IPS-15b (cell line): Measurements from ENCODE around the gene LRRC14B.

ENCODE experiments used
- H3K27me3 ChIP-seq: one replicate; pipeline ENCODE4 v1.6.1; 2013; ENCODE audit warnings: low read length; ENCODE audit not compliant: control insufficient read depth, insufficient read depth
- H3K36me3 ChIP-seq: one replicate; pipeline ENCODE4 v1.6.1; 2013; ENCODE audit warnings: low read length; ENCODE audit not compliant: control insufficient read depth, insufficient read depth
- H3K4me1 ChIP-seq: one replicate; pipeline ENCODE4 v1.6.1; 2013; ENCODE audit warnings: mild to moderate bottlenecking, low read length; ENCODE audit not compliant: control insufficient read depth, insufficient read depth
- H3K4me3 ChIP-seq: one replicate; pipeline ENCODE4 v1.5.1; 2013; ENCODE audit warnings: low read depth, low read length
- H3K9ac ChIP-seq: one replicate; pipeline ENCODE4 v1.6.1; 2013; ENCODE audit warnings: low read depth, mild to moderate bottlenecking, low read length
- H3K9me3 ChIP-seq: one replicate; pipeline ENCODE4 v1.6.1; 2013; ENCODE audit warnings: mild to moderate bottlenecking, low read length; ENCODE audit not compliant: control insufficient read depth, insufficient read depth

LRRC14B gene

GRCh38 chr5:198516-199196 is 7.4 kb downstream of the LRRC14B start:
- Histone ChIP-seq H3K9ac (no peak overlapping the region), H3K9me3 (no peaks in the 10 kb centered on the region), H3K4me1 (no peaks in the 10 kb centered on the region), H3K4me3 (no peak overlapping the region), H3K36me3 (peaks cover 7% of the 10 kb centered on the region), H3K27me3 (no peaks in the 10 kb centered on the region)

GRCh38 chr5:199197-199949 is 8.1 kb downstream of the LRRC14B start:
- Histone ChIP-seq H3K27me3 (no peaks in the 10 kb centered on the region), H3K9ac (no peak overlapping the region), H3K4me1 (no peaks in the 10 kb centered on the region)

DNA sequence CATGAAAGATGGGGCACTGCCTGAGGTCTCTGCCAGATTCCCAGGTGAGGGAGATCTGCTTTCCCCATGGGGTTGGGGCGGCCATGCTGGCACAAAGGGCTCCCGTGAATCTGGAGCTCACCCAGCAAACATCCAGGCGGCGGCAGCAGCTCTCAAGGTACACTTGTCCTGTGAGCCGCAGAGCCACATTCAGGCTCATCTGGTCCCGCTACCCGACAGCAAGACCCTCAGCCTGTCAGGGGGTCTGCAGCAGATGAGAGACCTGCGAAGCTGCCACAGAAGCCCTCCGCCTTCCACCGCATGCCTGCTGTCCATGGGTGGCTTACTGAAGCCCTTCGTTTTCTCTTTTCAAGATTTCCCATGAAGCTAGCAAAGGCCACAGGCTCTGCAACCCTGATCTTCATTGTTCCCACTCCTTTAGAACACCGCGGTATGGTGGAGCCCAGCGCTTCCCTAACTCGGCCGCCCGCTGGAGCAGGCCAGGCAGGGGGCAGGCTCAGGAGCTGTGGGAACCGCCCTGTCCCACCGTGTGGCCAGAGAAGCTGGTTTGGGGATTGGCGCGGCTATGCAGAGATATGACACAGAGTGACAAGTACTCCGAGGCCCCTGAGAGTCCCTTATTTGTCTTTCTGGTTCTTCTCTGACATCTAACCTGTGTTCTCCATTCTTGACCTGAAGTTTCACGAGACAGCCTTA is 8.8 kb downstream of the LRRC14B start:
- no peak overlapping the region for H3K9ac ChIP-seq

More at GRCh38 chr5:199197-199949, 8.1 kb downstream of the LRRC14B start:
- Histone ChIP-seq H3K36me3 (peaks cover 14% of the 10 kb centered on the region), H3K4me3 (no peak overlapping the region), H3K9me3 (no peaks in the 10 kb centered on the region)

GRCh38 chr5:200985-201384 is 9.7 kb downstream of the LRRC14B start:
- no peaks in the 10 kb centered on the region for H3K9me3 ChIP-seq
- no peak overlapping the region for H3K9ac ChIP-seq
- H3K36me3 ChIP-seq: peaks cover 16% of the 10 kb centered on the region
- H3K4me3 ChIP-seq: no peak overlapping the region
- no peaks in the 10 kb centered on the region for H3K27me3 ChIP-seq
- H3K4me1 ChIP-seq: no peaks in the 10 kb centered on the region

More for the DNA sequence above, 8.8 kb downstream of the LRRC14B start:
- H3K9me3 ChIP-seq: no peaks in the 10 kb centered on the region
- no peaks in the 10 kb centered on the region for H3K27me3 ChIP-seq
- no peaks in the 10 kb centered on the region for H3K4me1 ChIP-seq
- peaks cover 16% of the 10 kb centered on the region for H3K36me3 ChIP-seq
- H3K4me3 ChIP-seq: no peak overlapping the region

GRCh38 chr5:201672-202071 is 10.4 kb downstream of the LRRC14B start:
- Histone ChIP-seq H3K4me3 (no peak overlapping the region), H3K4me1 (no peaks in the 10 kb centered on the region), H3K9ac (no peak overlapping the region), H3K36me3 (peaks cover 16% of the 10 kb centered on the region), H3K9me3 (no peaks in the 10 kb centered on the region), H3K27me3 (no peaks in the 10 kb centered on the region)

- Histone ChIP-seq H3K27me3 (no peaks in the 10 kb centered on the region), H3K4me3 (no peak overlapping the region), H3K9me3 (no peaks in the 10 kb centered on the region), H3K36me3 (peaks cover 16% of the 10 kb centered on the region), H3K4me1 (no peaks in the 10 kb centered on the region), H3K9ac (no peak overlapping the region)
Measured at GRCh38 chr5:203246-203930, 12.1 kb downstream of the LRRC14B start.

GRCh38 chr5:204001-204400 is 12.7 kb downstream of the LRRC14B start:
- no peak overlapping the region for H3K9ac ChIP-seq
- H3K27me3 ChIP-seq: no peaks in the 10 kb centered on the region
- no peaks in the 10 kb centered on the region for H3K4me1 ChIP-seq
- no peak overlapping the region for H3K4me3 ChIP-seq
- H3K36me3 ChIP-seq: peaks cover 16% of the 10 kb centered on the region
- no peaks in the 10 kb centered on the region for H3K9me3 ChIP-seq

- Histone ChIP-seq H3K27me3 (no peaks in the 10 kb centered on the region), H3K9ac (no peak overlapping the region), H3K9me3 (no peaks in the 10 kb centered on the region), H3K4me3 (no peak overlapping the region), H3K4me1 (no peaks in the 10 kb centered on the region), H3K36me3 (peaks cover 14% of the 10 kb centered on the region)
Measured at GRCh38 chr5:204462-204861, 13.2 kb downstream of the LRRC14B start.

- H3K4me3 ChIP-seq: no peak overlapping the region
- H3K4me1 ChIP-seq: no peaks in the 10 kb centered on the region
- no peaks in the 10 kb centered on the region for H3K27me3 ChIP-seq
- H3K9me3 ChIP-seq: no peaks in the 10 kb centered on the region
- peaks cover 14% of the 10 kb centered on the region for H3K36me3 ChIP-seq
- H3K9ac ChIP-seq: no peak overlapping the region
Measured at GRCh38 chr5:204966-205670, 13.8 kb downstream of the LRRC14B start.

GRCh38 chr5:206406-206805 is 15.1 kb downstream of the LRRC14B start:
- Histone ChIP-seq H3K27me3 (no peaks in the 10 kb centered on the region), H3K36me3 (peaks cover 14% of the 10 kb centered on the region), H3K4me1 (no peaks in the 10 kb centered on the region), H3K9ac (no peak overlapping the region), H3K4me3 (no peak overlapping the region), H3K9me3 (no peaks in the 10 kb centered on the region)

- Histone ChIP-seq H3K9ac (no peak overlapping the region), H3K27me3 (no peaks in the 10 kb centered on the region), H3K36me3 (peaks cover 14% of the 10 kb centered on the region), H3K4me1 (no peaks in the 10 kb centered on the region), H3K9me3 (no peaks in the 10 kb centered on the region), H3K4me3 (no peak overlapping the region)
Measured at GRCh38 chr5:206927-207536, 15.7 kb downstream of the LRRC14B start.
